NCI-H345 treated with DMSO at 0.1 percent for 48 hours (cell line): Measurements from ENCODE around the gene CEP126.

Experiments used
- DNase-seq: peaks from one replicate; lab custom pipeline; 2025; ENCODE audit not compliant: unreplicated experiment; lab: John Stamatoyannopoulos, UW

CEP126 gene, protein sequence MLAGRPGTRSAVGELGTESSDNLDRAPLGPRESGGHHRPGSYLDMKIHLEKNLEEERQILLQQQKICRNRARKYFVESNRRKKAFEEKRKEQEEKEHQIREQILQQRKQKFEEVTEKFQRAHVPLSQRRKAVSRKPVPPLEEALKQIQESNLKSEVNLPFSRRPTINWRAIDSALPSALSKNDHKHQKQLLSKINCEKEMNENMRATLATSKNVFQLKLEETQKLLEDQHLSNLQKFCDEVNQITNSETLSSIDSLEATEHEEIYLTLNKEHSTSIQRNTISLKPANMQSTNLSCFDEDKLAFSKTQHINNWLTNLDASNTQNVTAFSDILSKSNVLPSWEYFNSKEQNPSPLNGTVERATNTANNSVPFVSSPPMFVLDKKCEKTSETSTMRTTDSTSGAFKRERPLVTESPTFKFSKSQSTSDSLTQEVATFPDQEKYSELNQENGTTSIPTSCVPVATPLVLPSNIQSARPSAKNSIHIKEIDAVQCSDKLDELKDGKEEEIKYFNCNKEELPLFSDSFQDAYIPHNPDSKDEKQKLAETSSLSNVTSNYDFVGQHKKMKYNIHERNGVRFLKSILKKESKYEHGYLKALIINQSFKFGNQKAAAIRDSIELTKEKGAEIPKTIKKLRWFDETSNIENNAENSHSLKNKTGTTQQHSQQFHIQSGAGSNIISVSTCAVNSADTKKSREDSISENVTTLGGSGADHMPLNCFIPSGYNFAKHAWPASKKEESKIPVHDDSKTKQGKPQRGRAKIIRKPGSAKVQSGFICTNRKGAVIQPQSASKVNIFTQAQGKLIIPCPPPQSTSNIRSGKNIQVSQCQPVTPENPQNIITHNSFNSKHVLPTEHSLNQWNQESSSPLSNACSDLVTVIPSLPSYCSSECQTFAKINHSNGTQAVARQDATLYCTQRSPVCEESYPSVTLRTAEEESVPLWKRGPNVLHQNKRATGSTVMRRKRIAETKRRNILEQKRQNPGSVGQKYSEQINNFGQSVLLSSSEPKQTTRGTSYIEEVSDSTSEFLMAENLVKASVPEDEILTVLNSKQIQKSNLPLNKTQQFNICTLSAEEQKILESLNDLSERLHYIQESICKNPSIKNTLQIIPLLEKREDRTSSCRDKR

DNA sequence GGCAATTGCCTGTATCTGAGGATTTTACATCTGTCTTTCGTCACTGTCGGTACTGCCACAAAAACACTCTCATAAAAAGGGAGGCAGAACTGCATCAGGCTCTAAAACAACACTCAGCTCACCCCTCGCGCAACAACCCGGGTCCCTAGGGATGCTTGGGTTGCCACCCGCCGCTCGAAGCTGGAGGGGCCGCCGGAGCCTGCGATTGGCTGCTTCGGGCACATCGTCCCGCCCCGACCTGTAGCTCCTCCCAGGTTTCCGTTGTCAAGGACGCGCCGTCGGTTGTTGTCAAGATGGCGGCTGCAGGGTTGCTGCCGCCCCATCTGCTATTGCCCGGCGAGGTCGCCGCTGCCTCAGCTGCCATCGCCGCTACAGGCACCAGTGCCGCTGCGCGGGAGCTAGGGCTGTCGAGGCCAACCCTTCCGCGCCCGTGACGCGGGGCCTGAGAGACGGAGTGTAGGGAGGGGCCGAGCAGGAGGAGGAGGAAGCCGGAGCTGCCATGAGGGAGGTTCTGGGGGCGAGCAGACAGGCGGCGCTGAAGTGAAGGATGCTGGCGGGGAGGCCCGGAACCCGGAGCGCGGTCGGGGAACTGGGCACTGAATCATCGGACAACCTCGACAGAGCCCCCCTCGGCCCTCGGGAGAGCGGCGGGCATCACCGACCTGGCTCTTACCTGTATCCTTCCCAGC lies at the start of gene CEP126:
Gene CEP126, plus strand, starts transcription at position 273 of the 689 bp plus-strand sequence. Its CDS starts 275 bp downstream, at position 548.
- peak; percentile 90 for DNase-seq

GRCh38 chr11:101866619-101867491 lies 48.0 kb upstream of the CEP126 start:
- no peak for DNase-seq

GRCh38 chr11:101867951-101868350 lies 46.9 kb upstream of the CEP126 start:
- no peak for DNase-seq

GRCh38 chr11:101870510-101870909 lies 44.3 kb upstream of the CEP126 start:
- DNase-seq, result no peak

- no peak for DNase-seq
Observed at GRCh38 chr11:101872171-101872882, 42.5 kb upstream of the CEP126 start.

GRCh38 chr11:101880222-101880621 lies 34.6 kb upstream of the CEP126 start:
- DNase-seq, result no peak

DNA sequence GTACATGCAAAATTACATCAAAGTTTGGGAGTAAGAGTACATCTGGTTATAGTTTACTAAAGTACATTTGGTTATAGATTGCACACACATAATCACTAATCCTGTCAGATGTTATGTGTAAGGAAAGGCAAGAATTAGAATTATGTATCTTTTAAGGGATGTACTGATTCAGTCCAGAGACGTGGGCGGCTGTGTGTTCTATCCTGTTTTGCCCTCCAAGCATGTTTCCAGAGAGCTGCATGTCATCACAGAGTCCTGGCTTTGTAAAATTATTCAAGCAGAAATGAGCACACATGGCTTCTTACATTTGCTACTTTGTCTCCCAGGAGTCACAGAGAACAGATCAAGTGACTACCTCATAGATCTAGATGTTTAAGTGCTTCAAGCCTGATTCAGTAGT lies 33.2 kb upstream of the CEP126 start:
- no peak for DNase-seq

GRCh38 chr11:101885631-101886030 lies 29.2 kb upstream of the CEP126 start:
- DNase-seq, result no peak

GRCh38 chr11:101889767-101890166 lies 25.0 kb upstream of the CEP126 start:
- DNase-seq, result no peak

GRCh38 chr11:101894505-101894904 lies 20.3 kb upstream of the CEP126 start:
- DNase-seq, result no peak

DNA sequence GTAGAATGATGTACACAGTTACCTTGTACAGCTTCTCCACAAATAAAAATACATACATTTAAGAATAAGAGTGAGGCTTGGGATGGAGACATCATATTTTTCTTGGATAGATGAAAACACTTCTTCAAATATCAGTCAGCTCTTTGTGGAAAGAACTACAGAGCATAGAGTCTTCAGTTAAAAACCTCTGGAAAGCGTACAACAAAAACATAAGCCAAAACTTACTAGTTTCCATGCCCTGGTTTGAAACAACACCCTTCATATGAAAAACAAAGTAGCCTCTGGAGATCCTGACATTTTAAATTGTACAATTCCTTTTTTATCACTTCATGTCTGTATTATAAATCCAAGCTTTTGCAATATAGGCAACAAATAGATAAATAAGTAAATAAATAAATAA lies 7.0 kb upstream of the CEP126 start:
- DNase-seq, result no peak

DNA sequence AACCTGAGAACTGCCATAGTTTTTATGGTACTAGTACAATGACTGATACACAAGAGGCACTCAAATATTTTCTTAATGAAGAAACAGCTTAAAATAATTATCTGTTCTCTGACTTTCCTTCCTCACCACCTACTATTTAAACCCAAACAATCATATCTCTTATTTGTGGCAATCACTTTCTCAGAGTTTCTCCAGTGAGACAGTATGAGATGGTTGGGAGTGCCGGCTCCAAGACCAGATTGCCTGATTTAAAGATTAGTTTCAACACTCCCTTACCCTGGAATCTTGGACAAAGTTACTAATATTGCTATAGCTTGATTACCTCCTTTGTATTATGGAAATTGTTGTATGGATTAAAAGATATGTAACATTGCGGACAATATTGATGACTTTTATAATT lies 5.7 kb upstream of the CEP126 start:
- DNase-seq, result no peak

DNA sequence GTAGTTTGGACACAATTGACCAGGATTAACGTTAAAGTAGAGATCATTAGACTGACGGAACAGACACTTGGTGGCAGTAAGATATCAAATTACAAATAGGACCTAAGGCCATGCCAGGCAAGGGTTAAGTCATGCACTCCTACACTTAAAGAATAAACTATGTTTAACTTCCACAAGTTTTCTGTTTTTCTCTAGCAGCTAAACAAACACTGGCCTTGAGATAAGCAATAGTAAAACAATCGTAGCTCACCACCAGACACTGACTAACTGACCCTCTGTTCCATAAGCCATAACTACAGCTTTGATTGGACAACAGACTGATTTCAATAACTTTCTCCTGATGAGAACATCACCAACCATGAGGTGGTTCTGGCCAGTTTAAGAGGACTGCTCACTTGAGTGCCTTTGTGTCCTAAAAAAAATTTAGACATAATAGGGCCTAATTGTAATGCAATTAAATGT lies 2.0 kb upstream of the CEP126 start:
- DNase-seq, result no peak

DNA sequence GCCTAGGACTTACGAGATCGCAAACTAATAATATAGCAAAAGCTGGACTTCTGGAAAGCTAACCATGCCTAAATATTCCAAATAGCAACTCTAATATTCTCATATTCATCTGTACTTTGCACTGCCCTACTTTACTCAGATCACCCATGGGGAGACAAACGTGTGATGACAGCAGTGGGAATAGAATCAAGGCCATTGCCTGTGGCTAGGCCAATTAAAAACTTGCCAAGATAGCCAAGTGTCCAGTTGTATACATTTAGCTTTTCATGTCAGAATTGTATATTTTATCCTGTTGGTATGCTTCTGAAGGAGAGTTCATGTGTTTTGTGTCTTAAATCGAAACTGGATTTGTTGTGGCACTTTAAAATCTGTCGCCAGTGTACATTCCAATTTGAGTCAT lies 1.2 kb upstream of the CEP126 start:
- no peak for DNase-seq

GRCh38 chr11:101914341-101914737 lies 471 bp upstream of the CEP126 start:
- DNase-seq, result peak; percentile 20

DNA sequence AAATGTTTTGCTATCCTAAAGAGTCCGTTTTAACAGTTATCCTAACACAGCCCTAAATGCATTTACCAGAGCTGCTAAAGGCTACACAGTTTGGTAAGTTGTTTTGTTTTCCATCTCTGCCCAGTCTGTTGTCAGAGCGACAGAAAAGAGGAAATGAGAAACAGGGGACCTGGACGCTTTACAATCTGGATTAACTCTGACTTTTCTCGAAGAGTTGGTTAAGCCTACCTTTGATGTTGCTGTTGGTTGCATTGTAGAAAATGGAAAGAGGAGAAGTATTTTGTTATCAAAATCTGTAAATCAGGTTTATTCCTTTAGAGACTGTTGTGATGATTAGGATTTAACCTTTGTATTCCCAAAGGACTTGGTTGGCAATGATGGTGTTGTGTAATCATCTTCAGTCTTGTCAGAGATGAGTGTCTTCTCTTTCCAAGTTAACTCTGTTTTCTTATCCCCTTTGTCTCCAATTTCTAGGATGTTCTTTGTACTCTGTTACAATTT lies 1.0 kb downstream of the CEP126 start:
- DNase-seq, result peak; percentile 52

DNA sequence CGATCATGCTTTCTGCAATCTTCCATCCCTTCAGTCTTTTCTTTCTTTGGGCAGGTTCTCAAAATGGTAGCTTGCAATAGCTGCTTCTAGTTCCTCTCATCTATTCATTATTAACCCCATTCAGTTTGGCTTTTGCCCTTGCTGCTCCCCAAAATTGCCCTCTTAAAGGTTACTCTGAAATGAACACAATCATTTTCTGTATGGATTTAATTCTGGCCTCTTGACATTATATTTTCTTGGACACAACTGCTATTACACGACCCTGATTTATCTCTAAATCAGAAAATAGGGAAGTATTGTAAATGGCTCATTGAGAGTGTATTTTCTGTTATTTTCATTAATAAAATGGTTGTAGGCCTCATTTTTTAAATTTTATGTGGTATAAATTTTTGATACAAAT lies 1.6 kb downstream of the CEP126 start, which contains the start of gene ANGPTL5:
Gene ANGPTL5, minus strand, starts transcription at position 101 of the 400 bp plus-strand sequence. CDS start 8,613 bp downstream, outside the sequence.
- no peak for DNase-seq

GRCh38 chr11:101917226-101917625 lies 2.4 kb downstream of the CEP126 start:
- DNase-seq, result no peak

DNA sequence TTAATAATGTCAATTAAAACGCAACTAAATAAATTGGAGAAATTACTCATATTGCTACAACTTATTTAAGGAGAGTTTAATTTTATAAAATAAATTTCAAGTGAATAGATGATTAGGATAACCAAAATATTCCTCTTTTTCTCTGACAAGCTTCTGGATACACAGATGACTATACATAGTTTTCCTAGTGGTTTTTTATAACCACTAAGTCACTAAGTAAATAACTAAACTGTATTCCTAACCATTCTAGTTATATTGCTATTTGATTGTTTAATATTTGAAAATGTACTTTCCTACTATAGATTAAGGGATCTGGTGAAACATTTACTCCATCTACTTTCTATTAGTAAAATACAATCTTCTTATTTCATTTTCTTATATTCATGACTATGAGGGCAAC lies 6.2 kb downstream of the CEP126 start:
- no peak for DNase-seq
